Ovary (tissue), 9 donors: ENCODE measurements around the gene TNNC1. TPM values are rescaled to one million over a fixed set of nuclear protein-coding genes. Genes with fewer than 3 reads are reported as not detected.

Experiments used
- DNase-seq, 5 donors: peaks; one replicate each; pipeline ENCODE4 v3.0.0-alpha.2; 2019 to 2020
- H3K27ac ChIP-seq, 2 donors: fragments of 200-600 bp; one replicate each; pipeline versions ENCODE4 v1.5.1 to v1.8.0; 2019 to 2022
- H3K27me3 ChIP-seq: fragments of 200-600 bp; one replicate; pipeline ENCODE4 v1.8.0; 2022
- H3K36me3 ChIP-seq: fragments of 200-600 bp; sonication (generic); one replicate; pipeline ENCODE4 v1.5.1; 2019
- H3K4me1 ChIP-seq: one replicate; pipeline ENCODE4 v1.8.1; 2013; ENCODE audit warnings: mild to moderate bottlenecking, moderate library complexity; ENCODE audit not compliant: insufficient read depth
- H3K4me3 ChIP-seq: fragments of 200-600 bp; sonication (generic); one replicate; pipeline ENCODE4 v1.5.1; 2017
- H3K9me3 ChIP-seq, 2 donors: fragments of 200-600 bp in 1 of 2; sonication (generic) in 1 of 2; one replicate each; pipeline versions ENCODE4 v1.5.1 to v1.8.1; 2013 to 2019; ENCODE audit warnings: mild to moderate bottlenecking in 1 of 2, moderate library complexity in 1 of 2
- EP300 ChIP-seq: sonication (generic); formaldehyde crosslinking; IDR thresholded peaks from one replicate; pipeline ENCODE4 v1.6.1; 2017; ENCODE audit warnings: antibody characterized with exemption
- POLR2A ChIP-seq: fragments of 450-650 bp; IDR thresholded peaks from one replicate; pipeline ENCODE4 v1.6.1; 2017; ENCODE audit warnings: antibody characterized with exemption, mild to moderate bottlenecking, moderate library complexity
- WGBS, 3 donors: extraction: QIAGEN DNeasy Blood & Tissue Kit in 1 of 3; methylation state at CpG; one replicate each; pipeline versions ENCODE4 v1.1.5 to v1.1.7; 2013 to 2017; 5-methylcytosine and 5-hydroxymethylcytosine counted together
- intact Hi-C, 4 donors: fragments of 100-400 bp; cut with DNase I; formaldehyde crosslinking; loops; one replicate each; pipeline versions ENCODE4 v1.11.0 to v1.15.1; 2022 to 2023
- polyA plus RNA-seq, 2 donors: library from polyadenylated mRNA; stranded (reverse); fragments of 200-250 nt in 1 of 2; fragments of 350-450 nt in 1 of 2; fragmentation: Illumina TruSeq in 1 of 2; extraction: RNeasy Lipid Tissue Mini Kit (QIAGEN cat#74804) in 1 of 2; gene quantifications; one replicate each; pipeline ENCODE4 v1.2.3, GENCODE V29; 2013 to 2014
- total RNA-seq, 7 donors: library from RNA; depleted of rRNA in 2 of 7; stranded (reverse); fragments of >200 nt in 2 of 7; fragmentation: NEBNext Ultra II Directional in 3 of 7; extraction: Animal tissue kit (Norgen Biotek cat#: 25700) in 3 of 7; gene quantifications; one replicate each; pipeline versions ENCODE4 v1.1.0 to v1.2.4, GENCODE V29; 2016 to 2023
- TF ChIP-seq, protein P1 (sequence below), 3 donors: fragments of 450-650 bp in 2 of 3; fragments of 200-600 bp in 1 of 3; IDR thresholded peaks; one replicate each; pipeline versions ENCODE4 v1.5.1 to v1.8.0; 2016 to 2022; ENCODE audit warnings: antibody characterized with exemption in 3 of 3, mild to moderate bottlenecking in 1 of 3
- donor health status: DM: no; HTN: no; CAD: no; lungs with moderate emphysema.
- donor health status: DM: no; HTN: no; CAD: no.
- donor health status: Bipolar disorder and iron deficiency.
- donor health status: DM: yes; HTN: yes; CAD: no.
- donor health status: DM: no; HTN: no; CAD: no.
- donor health status: DM: yes; HTN: yes; CAD: no.

TNNC1 gene
- total and polyA plus RNA-seq, 9 donors = 0.31 to 2.3 (median 1.0) TPM

DNA sequence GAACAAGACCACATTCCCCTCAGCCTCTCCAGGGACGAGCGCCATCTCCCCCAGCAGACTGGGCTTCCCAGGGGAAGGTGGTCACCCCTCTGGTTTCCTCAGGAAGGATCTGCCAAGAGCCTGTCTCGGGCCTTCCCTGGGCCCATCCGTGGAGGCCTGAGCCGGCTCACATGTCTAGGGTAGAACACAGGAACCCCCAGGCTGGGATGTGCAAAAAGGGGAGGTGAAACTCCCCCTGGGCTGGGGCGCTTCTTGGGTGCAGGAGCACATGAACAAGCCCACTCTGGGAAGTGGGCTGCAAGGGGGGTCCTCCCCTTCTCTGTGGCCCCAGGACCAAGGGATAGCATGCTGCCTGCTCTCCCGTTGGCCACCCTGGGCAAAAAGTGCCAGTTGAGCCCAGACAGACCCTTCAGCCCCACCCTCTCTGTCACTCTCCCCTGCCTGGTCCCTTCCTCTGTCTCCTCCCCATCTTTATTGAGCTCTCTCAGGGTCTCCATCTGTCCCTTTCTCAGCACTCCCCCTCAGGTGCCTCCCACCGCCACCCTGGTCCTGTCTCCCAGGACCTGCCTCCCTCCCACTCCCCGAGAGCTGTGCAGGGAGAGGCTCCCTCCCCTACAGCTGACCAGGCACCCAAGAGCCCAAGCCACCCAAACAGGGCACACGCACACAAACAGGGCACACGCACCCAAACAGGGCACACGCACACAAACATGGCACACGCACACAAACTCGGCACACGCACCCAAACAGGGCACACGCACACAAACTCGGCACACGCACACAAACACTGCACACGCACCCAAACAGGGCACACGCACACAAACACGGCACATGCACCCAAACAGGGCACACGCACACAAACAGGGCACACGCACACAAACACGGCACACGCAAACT is 9.8 kb downstream of the TNNC1 start:
- H3K36me3 ChIP-seq = no peaks in the 10 kb centered on the region
- H3K27ac ChIP-seq = no peak overlapping the region
- H3K9me3 ChIP-seq = no peaks in the 10 kb centered on the region
- WGBS, 3 donors = 81 to 91% (median 87%) methylated on average over 25 of the region's 25 CpGs
- no peak for DNase-seq
- TF ChIP-seq, protein P1, sequence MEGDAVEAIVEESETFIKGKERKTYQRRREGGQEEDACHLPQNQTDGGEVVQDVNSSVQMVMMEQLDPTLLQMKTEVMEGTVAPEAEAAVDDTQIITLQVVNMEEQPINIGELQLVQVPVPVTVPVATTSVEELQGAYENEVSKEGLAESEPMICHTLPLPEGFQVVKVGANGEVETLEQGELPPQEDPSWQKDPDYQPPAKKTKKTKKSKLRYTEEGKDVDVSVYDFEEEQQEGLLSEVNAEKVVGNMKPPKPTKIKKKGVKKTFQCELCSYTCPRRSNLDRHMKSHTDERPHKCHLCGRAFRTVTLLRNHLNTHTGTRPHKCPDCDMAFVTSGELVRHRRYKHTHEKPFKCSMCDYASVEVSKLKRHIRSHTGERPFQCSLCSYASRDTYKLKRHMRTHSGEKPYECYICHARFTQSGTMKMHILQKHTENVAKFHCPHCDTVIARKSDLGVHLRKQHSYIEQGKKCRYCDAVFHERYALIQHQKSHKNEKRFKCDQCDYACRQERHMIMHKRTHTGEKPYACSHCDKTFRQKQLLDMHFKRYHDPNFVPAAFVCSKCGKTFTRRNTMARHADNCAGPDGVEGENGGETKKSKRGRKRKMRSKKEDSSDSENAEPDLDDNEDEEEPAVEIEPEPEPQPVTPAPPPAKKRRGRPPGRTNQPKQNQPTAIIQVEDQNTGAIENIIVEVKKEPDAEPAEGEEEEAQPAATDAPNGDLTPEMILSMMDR (IDR thresholded peaks at IDR 0.05) = no peak
- TF ChIP-seq EP300 = no peak
- TF ChIP-seq POLR2A = no peak
- H3K4me1 ChIP-seq = no peaks in the 10 kb centered on the region
- no peaks in the 10 kb centered on the region for H3K27me3 ChIP-seq
- intact Hi-C loops = no loop called here
- H3K4me3 ChIP-seq = no peak overlapping the region

DNA sequence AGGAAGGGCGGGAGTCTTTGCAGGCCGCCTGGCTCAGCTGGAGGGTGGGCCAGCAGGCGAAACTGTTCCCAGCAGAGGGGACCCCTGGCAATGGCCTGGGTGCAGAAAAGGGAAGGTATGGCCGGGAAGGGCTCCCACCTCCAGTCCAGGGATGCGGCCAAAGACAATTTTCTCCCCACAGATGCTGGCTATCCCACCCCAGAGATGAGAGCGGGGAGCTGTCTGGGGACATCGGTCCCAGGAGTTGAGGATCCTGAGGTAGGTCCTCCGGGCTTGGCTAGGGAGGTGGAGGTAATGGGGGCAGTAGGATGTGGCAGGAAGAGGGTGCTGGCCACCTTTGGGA is 10.6 kb downstream of the TNNC1 start:
- intact Hi-C loops = no loop called here
- no peak for DNase-seq
- H3K4me3 ChIP-seq = no peak overlapping the region
- no peaks in the 10 kb centered on the region for H3K36me3 ChIP-seq
- no peaks in the 10 kb centered on the region for H3K4me1 ChIP-seq
- no peaks in the 10 kb centered on the region for H3K9me3 ChIP-seq
- H3K27me3 ChIP-seq = no peaks in the 10 kb centered on the region
- H3K27ac ChIP-seq = no peak overlapping the region
- TF ChIP-seq EP300 (no peak), POLR2A (no peak)
- TF ChIP-seq, protein P1 (IDR thresholded peaks at IDR 0.05) = no peak
- WGBS, 3 donors = 91 to 95% (median 91%) methylated on average over 8 of the region's 8 CpGs

DNA sequence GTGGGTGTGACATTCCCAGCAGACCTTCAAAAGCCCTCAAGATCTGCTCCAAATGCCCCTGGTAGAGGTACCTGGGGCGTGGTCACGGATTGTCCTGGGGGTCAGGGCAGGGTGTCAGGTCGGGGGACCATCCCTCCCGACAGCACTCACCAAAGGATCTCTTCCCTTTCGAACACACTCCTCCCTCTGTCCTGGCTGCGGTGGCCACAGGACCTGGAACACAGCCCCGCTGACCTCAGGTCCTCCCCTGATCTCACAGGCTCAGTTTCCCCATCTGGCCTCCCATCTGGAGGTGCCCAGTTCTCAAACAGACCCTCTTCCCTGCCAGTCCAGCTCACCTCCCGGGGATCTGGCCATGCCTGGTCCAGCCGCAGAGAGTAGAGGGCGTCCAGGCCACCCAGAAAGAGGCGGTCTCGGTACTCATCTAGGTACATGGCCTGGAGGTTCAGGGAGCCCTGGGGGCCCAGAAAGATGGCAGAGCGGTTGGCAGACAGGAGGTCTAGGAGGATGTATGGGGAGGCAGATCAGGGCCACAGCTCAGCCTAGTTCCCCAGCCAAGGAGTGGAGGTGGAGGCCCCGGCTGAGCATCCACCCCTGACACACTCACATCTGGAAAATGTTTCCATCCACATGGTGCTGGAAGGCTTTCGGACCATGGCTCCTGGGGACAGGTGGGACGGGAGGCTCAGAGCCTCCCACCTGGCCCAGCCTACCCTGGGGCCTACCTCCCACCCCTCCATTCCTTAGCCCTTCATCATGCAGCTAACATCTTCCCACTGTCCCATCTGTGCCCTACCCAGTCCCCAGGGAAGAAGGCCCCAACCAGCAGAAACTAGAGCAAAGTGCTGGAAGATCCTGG is 11.2 kb downstream of the TNNC1 start:
- Histone ChIP-seq H3K27me3 (no peaks in the 10 kb centered on the region), H3K9me3 (no peaks in the 10 kb centered on the region), H3K36me3 (no peaks in the 10 kb centered on the region), H3K27ac (no peak overlapping the region), H3K4me1 (no peaks in the 10 kb centered on the region), H3K4me3 (no peak overlapping the region)
- no peak for DNase-seq
- no peak for TF ChIP-seq EP300
- TF ChIP-seq, protein P1 (IDR thresholded peaks at IDR 0.05) = no peak
- TF ChIP-seq POLR2A = no peak
- whole genome bisulfite sequencing, 3 donors = 92 to 93% (median 93%) methylated on average over 15 to 16 of the region's 16 CpGs
- intact Hi-C loops = no loop called here

DNA sequence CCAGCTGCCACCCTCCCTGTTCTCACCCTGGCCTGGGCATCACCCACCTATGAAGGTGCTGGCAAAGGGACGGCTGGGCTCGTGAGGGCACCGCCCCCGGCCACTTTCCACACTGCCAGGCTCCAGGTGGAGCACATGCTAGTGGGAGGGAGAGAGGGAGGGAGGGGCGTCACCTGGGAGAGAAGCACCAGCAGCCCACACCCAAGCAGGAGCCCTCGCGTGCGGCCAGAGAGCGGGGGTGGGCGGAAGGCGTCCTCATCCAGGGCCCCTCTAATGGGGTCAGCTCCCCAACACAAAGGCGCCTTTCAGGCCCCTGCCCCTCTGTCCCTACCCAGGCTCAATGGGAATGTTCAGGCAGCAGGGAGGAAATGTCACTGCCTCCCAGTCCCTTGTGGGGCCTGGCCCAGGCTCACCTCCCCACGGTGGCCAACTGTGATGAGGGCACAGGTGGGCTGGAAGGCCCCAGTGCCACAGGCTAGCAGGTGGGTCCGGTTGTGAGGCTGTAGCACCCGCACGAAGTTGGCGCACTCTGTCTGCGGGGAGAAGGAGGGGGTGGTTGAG is 12.0 kb downstream of the TNNC1 start:
- Histone ChIP-seq H3K27me3 (no peaks in the 10 kb centered on the region), H3K27ac (no peak overlapping the region), H3K36me3 (no peaks in the 10 kb centered on the region), H3K4me3 (no peak overlapping the region), H3K9me3 (no peaks in the 10 kb centered on the region), H3K4me1 (peaks cover 2% of the 10 kb centered on the region)
- TF ChIP-seq, protein P1 (IDR thresholded peaks at IDR 0.05) = no peak
- no peak for TF ChIP-seq EP300
- TF ChIP-seq POLR2A = no peak
- DNase-seq = no peak
- 85 to 91% (median 88%) methylated on average over 13 to 18 of the region's 18 CpGs for WGBS, 3 donors
- intact Hi-C loops = no loop called here
